Skeletal muscle tissue (tissue), 4 donors: ENCODE measurements around the gene PRR15L. TPM values are rescaled to one million over a fixed set of nuclear protein-coding genes. Genes with fewer than 3 reads are reported as not detected.
"Not testable (repeated sequence)": the region's sequence is repeated elsewhere in the genome, so short reads cannot be mapped to it uniquely, and the experiment has no call there.

Source experiments
- H3K27ac ChIP-seq: one replicate; pipeline ENCODE4 v1.7.0; 2013; ENCODE audit warnings: mild to moderate bottlenecking, low read depth, low read length, inconsistent platforms
- H3K27me3 ChIP-seq, 3 donors: one replicate each; pipeline ENCODE4 v1.7.0; 2013; ENCODE audit warnings: low read length in 3 of 3; ENCODE audit not compliant: control insufficient read depth in 3 of 3, insufficient read depth in 3 of 3
- H3K36me3 ChIP-seq, 3 donors: one replicate each; pipeline ENCODE4 v1.7.0; 2013; ENCODE audit warnings: low read length in 3 of 3; ENCODE audit not compliant: control insufficient read depth in 3 of 3, insufficient read depth in 3 of 3
- H3K4me1 ChIP-seq, 3 donors: one replicate each; pipeline ENCODE4 v1.7.0; 2013; ENCODE audit warnings: low read length in 3 of 3, mild to moderate bottlenecking in 3 of 3; ENCODE audit not compliant: control insufficient read depth in 3 of 3, insufficient read depth in 3 of 3
- H3K4me3 ChIP-seq, 3 donors: one replicate each; pipeline ENCODE4 v1.7.0; 2013; ENCODE audit warnings: low read length in 3 of 3
- H3K9ac ChIP-seq, 3 donors: one replicate each; pipeline ENCODE4 v1.7.0; 2013; ENCODE audit warnings: low read length in 3 of 3, mild to moderate bottlenecking in 3 of 3, moderate library complexity in 2 of 3, low read depth in 1 of 3
- H3K9me3 ChIP-seq, 3 donors: one replicate each; pipeline ENCODE4 v1.7.0; 2013; ENCODE audit warnings: low read length in 3 of 3; ENCODE audit not compliant: control insufficient read depth in 3 of 3
- total RNA-seq: library from RNA; depleted of rRNA; stranded (reverse); fragments of >200 nt; gene quantifications from one replicate; pipeline ENCODE4 v1.2.3, GENCODE V29; 2014
- donor health status: Osteomylitis.

The PRR15L gene
- total RNA-seq: not detected

- Histone ChIP-seq H3K4me1 (peaks cover 0 to 2% (median 0%) of the 10 kb centered on the region in 3 donors), H3K36me3 (peaks cover 0 to 2% (median 0%) of the 10 kb centered on the region in 3 donors), H3K27ac (no peak within 1 kb of the TSS), H3K4me3 (no peak within 1 kb of the TSS), H3K9me3 (no peaks in the 10 kb centered on the region), H3K27me3 (no peaks in the 10 kb centered on the region), H3K9ac (peak within 1 kb of the TSS in 1 of 3 donors; percentile 8)
These were observed at the start of gene PRR15L for GRCh38 chr17:47957591-47958490. TSS of gene PRR15L (minus strand) at chr17:47957883. CDS start at chr17:47953234, 4,649 bp downstream.

- H3K9ac ChIP-seq: no peak overlapping the region
- H3K36me3 ChIP-seq: no peaks in the 10 kb centered on the region
- peaks cover 12 to 19% (median 17%) of the 10 kb centered on the region in 3 donors for H3K27me3 ChIP-seq
- no peak overlapping the region for H3K4me3 ChIP-seq
- no peaks in the 10 kb centered on the region for H3K9me3 ChIP-seq
- H3K4me1 ChIP-seq: peaks cover 10 to 18% (median 11%) of the 10 kb centered on the region in 3 donors
- no peak overlapping the region for H3K27ac ChIP-seq
These were observed 49.4 kb upstream of the PRR15L start for GRCh38 chr17:48006936-48007709.

GRCh38 chr17:48004983-48005382, 47.3 kb upstream of the PRR15L start:
- H3K27ac ChIP-seq: no peak overlapping the region
- H3K4me1 ChIP-seq: peaks cover 3 to 10% (median 6%) of the 10 kb centered on the region in 3 donors
- no peaks in the 10 kb centered on the region for H3K9me3 ChIP-seq

GRCh38 chr17:48003417-48004151, 45.9 kb upstream of the PRR15L start:
- Histone ChIP-seq H3K9ac (no peak overlapping the region), H3K36me3 (no peaks in the 10 kb centered on the region), H3K27me3 (peaks cover 0 to 5% (median 3%) of the 10 kb centered on the region in 3 donors), H3K4me3 (no peak overlapping the region), H3K27ac (peak overlapping the region; percentile 50), H3K9me3 (no peaks in the 10 kb centered on the region), H3K4me1 (peaks cover 3 to 10% (median 6%) of the 10 kb centered on the region in 3 donors)

More at GRCh38 chr17:48004983-48005382, 47.3 kb upstream of the PRR15L start:
- no peak overlapping the region for H3K4me3 ChIP-seq
- no peak overlapping the region for H3K9ac ChIP-seq
- peaks cover 0 to 10% (median 6%) of the 10 kb centered on the region in 3 donors for H3K27me3 ChIP-seq
- no peaks in the 10 kb centered on the region for H3K36me3 ChIP-seq

- Histone ChIP-seq H3K9ac (no peak overlapping the region), H3K4me3 (no peak overlapping the region), H3K27me3 (peaks cover 0 to 5% (median 3%) of the 10 kb centered on the region in 3 donors), H3K9me3 (no peaks in the 10 kb centered on the region), H3K36me3 (no peaks in the 10 kb centered on the region), H3K4me1 (peaks cover 3 to 10% (median 6%) of the 10 kb centered on the region in 3 donors), H3K27ac (peak overlapping the region; percentile 50)
These were observed 45.3 kb upstream of the PRR15L start for GRCh38 chr17:48002916-48003416.

GRCh38 chr17:48002266-48002915, 44.7 kb upstream of the PRR15L start:
- no peaks in the 10 kb centered on the region for H3K9me3 ChIP-seq
- H3K36me3 ChIP-seq: no peaks in the 10 kb centered on the region
- H3K9ac ChIP-seq: no peak overlapping the region
- H3K4me3 ChIP-seq: no peak overlapping the region
- peaks cover 0 to 5% (median 3%) of the 10 kb centered on the region in 3 donors for H3K27me3 ChIP-seq
- H3K4me1 ChIP-seq: peaks cover 3 to 10% (median 6%) of the 10 kb centered on the region in 3 donors
- H3K27ac ChIP-seq: peak overlapping the region; percentile 50

GRCh38 chr17:48001657-48002056, 44.0 kb upstream of the PRR15L start:
- not testable (repeated sequence) for H3K27ac ChIP-seq, H3K4me1 ChIP-seq, H3K27me3 ChIP-seq, H3K36me3 ChIP-seq, H3K9ac ChIP-seq, H3K9me3 ChIP-seq, H3K4me3 ChIP-seq

GRCh38 chr17:48001197-48001596, 43.5 kb upstream of the PRR15L start:
- Histone ChIP-seq H3K9me3 (no peaks in the 10 kb centered on the region), H3K27ac (no peak overlapping the region), H3K9ac (no peak overlapping the region), H3K36me3 (no peaks in the 10 kb centered on the region), H3K4me3 (no peak overlapping the region), H3K27me3 (peaks cover 0 to 5% (median 3%) of the 10 kb centered on the region in 3 donors), H3K4me1 (peaks cover 3 to 10% (median 6%) of the 10 kb centered on the region in 3 donors)

- Histone ChIP-seq H3K4me1 (peaks cover 3 to 10% (median 6%) of the 10 kb centered on the region in 3 donors), H3K9ac (no peak overlapping the region), H3K4me3 (no peak overlapping the region), H3K36me3 (no peaks in the 10 kb centered on the region), H3K27me3 (peaks cover 0 to 3% (median 0%) of the 10 kb centered on the region in 3 donors), H3K9me3 (no peaks in the 10 kb centered on the region), H3K27ac (no peak overlapping the region)
These were observed 41.9 kb upstream of the PRR15L start for GRCh38 chr17:47999582-47999981.
